Activated CD8-positive, alpha-beta memory T cell treated with anti-CD3 and anti-CD28 coated beads for 1 hour (primary cell): ENCODE results near the gene IQSEC1.

ENCODE experiments used
- DNase-seq, 2 donors: peaks; one replicate each; pipeline ENCODE4 v3.0.0-alpha.2; 2020; ENCODE audit warnings: low read depth in 1 of 2; ENCODE audit errors: extremely low read depth in 1 of 2

Gene IQSEC1

DNA sequence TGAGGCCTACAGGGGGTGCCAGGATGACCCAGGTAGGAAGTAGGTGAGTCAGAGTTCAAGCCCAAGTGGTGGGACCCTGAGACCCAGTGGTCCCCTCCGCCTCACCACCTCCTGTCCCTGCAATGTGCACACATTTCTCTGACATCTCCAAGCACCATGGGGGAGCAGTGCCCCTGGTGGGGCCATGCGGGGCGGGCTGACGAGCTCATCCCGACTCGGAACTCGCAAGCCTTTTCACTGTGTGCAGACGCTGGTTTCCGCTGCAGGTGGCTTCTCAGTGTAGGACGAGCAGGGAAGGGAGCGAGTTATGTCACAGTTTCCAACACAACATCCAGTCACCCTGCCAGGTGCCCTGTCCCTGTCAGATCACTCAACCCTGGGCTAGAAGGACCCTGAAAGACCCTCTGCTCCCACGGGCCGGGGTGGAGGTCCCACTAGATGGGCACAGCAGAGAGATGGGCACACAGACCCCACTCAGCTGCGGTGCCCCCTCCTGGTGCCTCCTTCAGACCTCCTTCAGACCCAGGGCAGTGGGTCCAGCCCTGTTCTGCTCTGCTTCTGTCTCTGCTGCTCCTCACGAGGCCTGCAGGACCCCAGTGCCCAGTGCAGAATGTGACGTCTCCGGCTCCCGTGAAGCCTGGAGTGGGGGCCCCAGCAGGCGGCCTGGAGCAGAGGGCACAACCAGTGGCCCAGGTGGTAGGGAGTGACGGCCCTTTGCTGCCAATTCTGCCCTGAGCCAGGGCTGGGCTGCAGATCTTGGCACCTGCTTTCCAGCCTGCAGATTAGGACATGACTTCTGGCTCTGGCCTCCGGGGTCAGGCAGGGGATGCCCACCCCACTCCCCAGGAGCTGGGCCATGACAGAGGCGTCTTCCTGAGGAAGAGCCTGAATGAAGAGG is 129.9 kb downstream of the IQSEC1 start:
- DNase-seq = no peak

DNA sequence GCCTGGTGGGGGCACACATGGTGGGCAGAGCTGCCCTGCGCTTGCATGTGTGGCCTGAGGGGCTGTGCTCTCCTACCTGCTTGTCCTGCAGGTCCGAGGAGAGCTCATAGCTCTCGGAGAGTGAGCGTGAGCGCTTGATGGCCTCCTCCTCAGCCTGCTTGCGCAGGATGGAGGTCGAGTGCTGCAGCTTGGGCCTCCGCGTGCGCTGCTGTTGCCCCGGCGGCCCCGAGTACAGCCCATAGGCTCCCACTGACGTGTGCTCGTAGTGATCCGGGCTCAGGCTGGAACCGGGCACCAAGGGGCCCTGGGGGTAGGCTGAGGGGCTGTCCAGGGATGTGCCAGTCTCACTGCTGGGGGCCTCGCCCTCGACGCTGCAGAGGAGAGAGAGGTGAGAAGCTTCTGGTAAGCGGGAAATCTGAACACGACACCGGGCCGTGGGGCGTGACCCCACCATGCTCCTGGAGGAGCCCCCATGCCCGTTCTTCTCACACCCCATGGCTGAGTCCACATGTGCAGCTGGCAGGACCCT is 131.7 kb downstream of the IQSEC1 start:
- no peak for DNase-seq

DNA sequence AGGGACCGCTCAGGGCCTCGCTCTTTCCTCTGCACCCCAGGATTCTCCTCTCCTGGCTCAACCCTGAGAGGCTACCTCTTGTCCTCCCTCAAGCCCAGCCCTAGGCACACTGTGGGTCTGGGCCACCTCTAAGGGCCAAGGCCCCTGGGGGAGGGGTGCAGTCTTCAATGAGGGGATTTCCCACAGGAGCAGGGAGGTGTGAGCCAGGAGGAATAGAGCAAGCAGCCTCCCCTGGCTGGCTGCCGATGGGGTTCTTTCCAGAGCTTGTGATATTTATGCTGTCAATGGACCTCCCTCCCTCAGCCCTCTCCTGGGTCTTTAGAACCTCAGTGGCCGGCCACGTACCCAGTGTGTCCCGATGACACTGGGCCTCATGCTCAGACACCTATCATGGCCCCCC is 132.4 kb downstream of the IQSEC1 start:
- no peak for DNase-seq

- DNase-seq = no peak
Measured at GRCh38 chr3:12939137-12939536, 134.1 kb downstream of the IQSEC1 start.

DNA sequence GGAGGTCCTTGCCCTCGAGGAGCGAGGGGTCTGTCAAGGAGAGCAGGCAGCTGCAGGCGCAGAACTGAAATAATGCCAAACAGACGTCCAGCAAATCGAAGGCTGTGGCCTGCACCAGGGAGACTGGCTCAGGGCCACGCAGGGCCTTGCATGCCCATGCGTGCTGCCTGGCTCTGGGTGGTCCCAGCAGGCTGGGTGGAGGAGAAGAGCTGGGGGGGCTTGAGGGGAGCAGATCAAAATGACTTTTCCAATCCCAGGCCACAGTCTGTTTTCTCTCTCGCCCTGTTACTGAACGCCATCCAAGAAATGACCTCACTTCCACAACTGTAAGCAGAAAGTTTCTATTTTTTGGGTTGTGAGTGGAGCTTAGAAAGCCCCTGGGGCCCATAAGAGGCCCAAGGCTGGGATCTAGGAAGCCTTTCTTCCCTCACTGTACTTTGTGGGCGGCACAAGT is 134.9 kb downstream of the IQSEC1 start:
- no peak for DNase-seq

DNA sequence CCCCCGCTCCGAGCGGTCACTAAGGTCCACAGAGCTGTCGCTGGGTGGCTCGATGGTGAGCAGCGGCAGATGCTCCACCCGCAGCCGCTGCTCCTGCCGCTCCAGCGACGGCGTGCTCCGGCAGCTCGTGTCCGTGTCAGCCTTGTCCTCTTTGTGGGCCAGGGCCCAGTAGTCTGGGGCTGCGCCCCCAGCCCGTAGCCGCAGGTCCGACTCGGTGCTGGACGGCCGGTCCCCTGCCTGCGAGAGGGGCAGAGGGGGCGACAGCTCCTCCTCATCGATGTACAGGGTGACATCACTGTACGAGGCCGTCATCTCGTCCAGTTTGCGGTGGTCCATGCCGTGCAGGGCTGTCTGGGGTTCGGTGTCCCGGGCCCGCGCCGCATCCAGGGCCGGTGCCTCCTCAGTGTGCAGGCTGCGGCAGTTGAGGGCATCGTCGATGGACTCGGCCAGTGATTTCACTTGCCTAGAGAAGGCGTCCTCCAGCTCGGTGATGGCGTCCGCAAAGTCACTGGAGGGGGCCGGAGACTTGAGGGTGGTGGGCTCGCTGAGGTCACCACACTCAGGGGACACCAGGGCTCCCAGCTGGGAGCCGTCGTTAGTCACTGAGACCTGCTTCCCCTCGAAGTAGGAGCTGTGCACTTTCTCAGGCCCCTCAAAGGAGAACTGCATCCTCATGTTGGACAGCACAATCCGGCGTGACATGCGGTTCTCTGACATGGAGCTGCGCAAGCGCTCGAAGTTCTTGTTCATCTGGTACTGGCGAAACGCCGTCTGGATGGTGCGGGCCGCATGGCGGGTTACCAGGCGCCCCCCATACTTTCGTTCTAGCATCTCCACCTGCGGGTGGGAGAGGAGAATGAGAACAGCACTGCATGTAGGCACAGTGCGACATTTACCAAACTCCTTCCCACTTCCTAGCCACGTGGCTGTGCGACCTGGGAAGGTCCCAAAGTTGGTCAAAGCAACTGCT is 137.1 kb downstream of the IQSEC1 start:
- DNase-seq = no peak

DNA sequence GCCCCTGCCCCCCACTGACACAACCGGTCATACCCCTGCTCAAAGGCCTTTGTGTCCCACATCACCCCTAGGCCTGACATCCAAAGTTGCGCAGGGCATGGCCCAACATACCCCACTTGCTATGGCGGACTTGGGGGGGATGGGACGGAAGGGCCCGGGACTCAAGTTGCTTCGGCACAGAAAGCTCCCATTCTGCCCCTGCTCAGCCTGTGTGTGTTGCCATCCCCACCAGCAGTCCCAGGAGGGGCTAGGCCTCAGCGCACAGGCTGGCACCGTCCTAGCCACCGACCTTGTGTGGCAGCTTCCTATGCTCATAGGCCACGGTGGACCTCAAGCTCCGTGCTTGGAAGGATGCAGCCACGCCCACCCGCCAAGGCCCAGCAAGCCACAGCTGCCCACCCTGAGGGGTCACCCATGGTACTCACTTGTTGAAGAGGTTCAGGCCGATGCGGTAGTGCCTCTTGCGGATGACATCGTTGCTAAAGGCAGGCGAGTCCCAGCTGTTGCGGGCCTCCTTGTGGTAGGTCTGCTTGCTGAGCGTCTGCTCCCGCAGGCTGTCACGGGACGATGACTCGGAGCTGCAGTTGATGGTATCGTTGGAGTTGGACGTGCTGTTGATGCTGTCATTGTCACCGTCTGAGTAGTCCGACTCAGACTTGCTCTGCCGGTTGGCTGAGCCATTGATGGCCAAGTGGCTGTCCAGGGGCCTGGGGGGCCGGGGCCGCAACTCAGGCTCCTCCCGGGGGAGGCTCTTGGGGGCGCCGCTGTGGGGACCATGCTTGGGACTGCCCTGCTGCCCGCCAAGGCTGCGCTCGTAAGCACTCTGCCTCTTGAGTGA is 138.0 kb downstream of the IQSEC1 start:
- DNase-seq = no peak

DNA sequence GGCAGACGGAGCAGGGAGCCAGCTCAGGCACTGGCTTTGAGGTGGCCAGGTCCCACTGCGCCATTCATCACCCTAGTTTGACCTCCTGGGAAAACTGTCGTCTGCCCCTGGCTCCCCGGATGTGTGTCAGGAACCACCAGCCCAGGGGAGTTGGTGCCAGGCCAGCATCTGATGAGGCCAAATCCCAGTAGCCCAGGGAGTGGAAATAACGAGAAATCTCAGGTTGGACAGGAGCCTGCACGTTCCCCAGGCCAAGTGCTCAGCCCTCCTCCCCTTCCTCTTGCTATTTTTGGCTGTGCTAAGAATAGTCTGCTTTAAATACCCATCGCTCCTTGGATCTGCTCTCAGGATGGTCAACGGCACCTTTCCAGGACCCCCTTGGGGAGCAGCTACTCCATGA is 138.8 kb downstream of the IQSEC1 start:
- no peak for DNase-seq

DNA sequence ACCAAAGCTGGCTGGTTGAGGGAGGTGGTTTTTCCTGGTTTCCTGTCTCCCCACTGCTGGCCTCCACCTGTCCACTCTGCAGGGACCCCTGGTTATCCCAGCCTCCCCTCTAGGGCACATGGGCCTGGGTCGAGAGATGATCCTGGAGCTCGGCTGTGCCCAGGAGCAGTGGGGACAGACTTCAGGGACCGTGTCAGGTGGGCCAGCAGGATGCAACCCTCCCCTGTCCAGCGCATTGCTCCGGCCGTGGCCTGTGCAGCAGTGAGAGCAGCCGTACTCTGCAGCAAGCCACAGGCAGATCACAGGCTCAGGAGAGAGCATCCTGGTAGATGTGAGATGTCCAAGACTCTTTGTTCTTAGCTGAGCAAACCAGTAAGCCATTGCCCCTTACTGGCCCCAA is 139.3 kb downstream of the IQSEC1 start:
- no peak for DNase-seq

GRCh38 chr3:12932754-12933153 is 140.5 kb downstream of the IQSEC1 start:
- DNase-seq = no peak

- DNase-seq = no peak
Measured at GRCh38 chr3:12932347-12932746, 140.9 kb downstream of the IQSEC1 start.

GRCh38 chr3:12931273-12931905 is 141.8 kb downstream of the IQSEC1 start:
- DNase-seq = no peak

DNA sequence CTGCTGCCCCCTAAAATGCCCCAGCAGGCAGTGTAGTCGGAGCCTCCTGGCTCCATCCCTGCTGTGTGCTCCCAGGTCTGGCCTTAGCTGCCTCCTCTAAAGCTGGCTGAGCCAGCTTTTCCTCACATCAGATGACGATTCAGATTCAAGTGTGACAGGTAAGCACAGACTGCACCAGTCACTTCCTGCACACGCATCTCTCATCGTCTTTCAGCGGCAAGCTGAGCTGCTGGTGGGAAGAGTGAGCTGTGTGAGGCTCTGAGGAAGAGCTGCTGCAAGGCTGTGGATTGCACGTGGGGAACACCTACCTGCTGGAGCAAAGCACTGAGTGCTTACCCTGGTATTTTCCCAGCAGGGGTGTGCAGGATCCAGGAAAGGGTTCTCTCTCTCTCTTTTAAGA is 143.4 kb downstream of the IQSEC1 start:
- DNase-seq = no peak

DNA sequence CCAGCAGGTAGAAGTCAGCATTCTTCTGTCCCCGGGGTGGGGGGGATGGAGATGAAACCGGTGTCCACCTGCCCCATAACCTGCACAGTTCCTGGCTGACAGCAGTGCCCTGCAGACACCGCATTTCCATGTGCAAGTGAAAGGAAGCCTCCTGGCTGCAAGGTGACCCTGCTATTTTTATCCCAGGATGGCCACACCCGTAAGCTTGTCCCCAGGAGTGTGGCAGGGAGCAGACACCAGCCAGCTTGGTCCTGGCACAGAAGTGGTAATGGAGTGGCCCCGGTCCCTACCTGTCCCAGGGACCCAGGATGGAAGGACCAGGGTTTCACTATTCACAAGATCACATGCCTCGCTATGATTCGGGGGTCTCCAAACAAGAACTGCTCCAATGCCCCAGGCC is 146.6 kb downstream of the IQSEC1 start:
- DNase-seq = no peak

GRCh38 chr3:12925648-12926047 is 147.6 kb downstream of the IQSEC1 start:
- no peak for DNase-seq

DNA sequence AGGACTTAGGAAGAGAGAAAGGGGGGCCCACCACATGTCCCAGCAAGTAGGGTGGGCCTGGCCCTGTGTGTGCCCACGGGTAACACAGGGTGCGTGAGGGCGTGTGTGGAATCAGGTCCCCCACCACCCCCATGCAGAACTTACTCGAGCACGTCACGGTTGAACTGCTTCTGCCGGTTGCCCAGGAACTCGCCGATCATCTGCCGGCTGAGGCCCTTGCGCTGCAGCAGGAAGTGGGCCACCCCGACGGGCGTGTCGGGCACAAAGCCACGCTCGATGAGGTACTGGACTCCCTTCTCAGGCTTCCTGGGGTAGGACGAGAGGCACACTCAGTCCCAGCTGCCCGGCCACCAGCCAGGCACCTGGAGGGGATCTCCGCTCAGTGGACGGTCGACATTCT is 148.8 kb downstream of the IQSEC1 start:
- no peak for DNase-seq

GRCh38 chr3:12922881-12923431 is 150.3 kb downstream of the IQSEC1 start:
- no peak for DNase-seq

- DNase-seq = no peak
Measured at GRCh38 chr3:12922306-12922705, 150.9 kb downstream of the IQSEC1 start.

- DNase-seq = no peak
Measured at GRCh38 chr3:12921736-12922135, 151.5 kb downstream of the IQSEC1 start.

DNA sequence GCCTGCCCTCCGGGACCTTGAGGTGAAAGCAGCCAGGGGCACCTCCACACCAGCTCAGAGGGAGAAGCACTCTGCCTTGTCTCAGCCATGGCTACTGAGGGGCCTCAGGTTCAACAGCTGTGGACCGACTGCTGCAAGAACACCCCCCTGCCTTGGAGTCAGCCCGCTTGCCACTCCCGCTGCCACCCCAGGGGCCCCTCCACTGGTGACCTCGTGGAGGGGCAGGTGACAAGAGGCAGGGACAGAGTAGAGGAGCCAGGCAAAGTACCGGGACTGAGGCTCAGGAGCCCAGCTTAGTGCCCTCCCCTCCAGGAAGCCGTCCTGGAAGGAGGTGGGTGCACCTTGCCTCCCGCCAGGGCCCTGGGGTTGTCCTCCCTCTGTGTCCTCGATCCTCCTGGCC is 152.3 kb downstream of the IQSEC1 start:
- no peak for DNase-seq
